Measurements from ENCODE around the gene MUC21.

GRCh38 chr6:30979141-30979540 lies 4.4 kb upstream of the MUC21 start:
- no peak for TF ChIP-seq POLR2AphosphoS5 (IDR thresholded peaks at IDR 0.05; ENCODE audit: low read depth, low read length)
- TF ChIP-seq POLR2A (IDR thresholded peaks at IDR 0.05; ENCODE audit: low read depth, low read length) = no peak
- TF ChIP-seq TAF1 (IDR thresholded peaks at IDR 0.05; ENCODE audit: low read depth, low read length) = no peak
- TF ChIP-seq SPI1 (IDR thresholded peaks at IDR 0.05; ENCODE audit: low read depth, low read length) = no peak
- no peak for TF ChIP-seq PAX5 (IDR thresholded peaks at IDR 0.05; ENCODE audit: insufficient read depth, low read length, severe bottlenecking)
- TF ChIP-seq POU2F2 (IDR thresholded peaks at IDR 0.05; ENCODE audit: low read depth, low read length) = no peak
